Esophagus muscularis mucosa (tissue), 4 donors: ENCODE results near the gene DDX47. TPM values are rescaled to one million over a fixed set of nuclear protein-coding genes. Genes with fewer than 3 reads are reported as not detected.

ENCODE experiments used
- DNase-seq: peaks from one replicate; pipeline ENCODE4 v3.0.0-alpha.2; 2017; ENCODE audit errors: extremely low spot score
- H3K27ac ChIP-seq, 4 donors: fragments of 200-600 bp; sonication (generic); replicated peaks in 1 of 4; 1 replicate in 3 of 4; 2 replicates in 1 of 4; pipeline ENCODE4 v1.5.1; 2016 to 2019; ENCODE audit warnings: mild to moderate bottlenecking in 1 of 4
- H3K27me3 ChIP-seq, 4 donors: fragments of 200-600 bp; sonication (generic); one replicate each; pipeline versions ENCODE4 v1.5.1 to v1.6.0; 2016 to 2019
- H3K36me3 ChIP-seq, 4 donors: fragments of 200-600 bp; sonication (generic); one replicate each; pipeline ENCODE4 v1.5.1; 2016 to 2019
- H3K4me1 ChIP-seq, 4 donors: fragments of 200-600 bp; sonication (generic); one replicate each; pipeline ENCODE4 v1.5.1; 2016 to 2019
- H3K4me3 ChIP-seq, 4 donors: fragments of 200-600 bp; sonication (generic); 1 replicate in 2 of 4; 2 replicates in 2 of 4; pipeline ENCODE4 v1.5.1; 2016 to 2019; ENCODE audit warnings: mild to moderate bottlenecking in 4 of 4, moderate library complexity in 1 of 4
- H3K9me3 ChIP-seq, 4 donors: fragments of 200-600 bp; sonication (generic); 1 replicate in 3 of 4; 2 replicates in 1 of 4; pipeline ENCODE4 v1.5.1; 2016 to 2019
- CTCF ChIP-seq, 3 experiments: fragments of 200-600 bp in 2 of 3; fragments of 450-650 bp in 1 of 3; sonication (generic) in 2 of 3; IDR thresholded peaks; one replicate each; pipeline ENCODE4 v1.5.1; 2017 to 2019; ENCODE audit warnings: antibody characterized with exemption in 3 of 3, mild to moderate bottlenecking in 2 of 3, moderate library complexity in 1 of 3
- EP300 ChIP-seq: sonication (generic); formaldehyde crosslinking; IDR thresholded peaks from one replicate; pipeline ENCODE4 v1.6.1; 2017; ENCODE audit warnings: antibody characterized with exemption
- POLR2A ChIP-seq: fragments of 450-650 bp; IDR thresholded peaks from one replicate; pipeline ENCODE4 v1.6.1; 2017; ENCODE audit warnings: antibody characterized with exemption, moderate library complexity, mild to moderate bottlenecking, low read depth
- POLR2AphosphoS5 ChIP-seq, 2 donors: sonication (generic); formaldehyde crosslinking; IDR thresholded peaks; one replicate each; pipeline ENCODE4 v1.6.1; 2017; ENCODE audit warnings: antibody characterized with exemption in 2 of 2
- WGBS: methylation state at CpG from one replicate; pipeline ENCODE4 v1.1.5; 2018; 5-methylcytosine and 5-hydroxymethylcytosine counted together
- intact Hi-C: fragments of 100-400 bp; cut with DNase I; formaldehyde crosslinking; loops from one replicate; pipeline ENCODE4 v1.15.1; 2023
- total RNA-seq, 4 donors: library from RNA; depleted of rRNA; stranded (reverse); fragments of >200 nt; gene quantifications; one replicate each; pipeline versions ENCODE4 v1.1.0 to v1.2.1, GENCODE V29; 2016

The DDX47 gene
- total RNA-seq, 4 donors from 2014 or later: 37.1 to 67.1 (median 53.9) TPM

DNA sequence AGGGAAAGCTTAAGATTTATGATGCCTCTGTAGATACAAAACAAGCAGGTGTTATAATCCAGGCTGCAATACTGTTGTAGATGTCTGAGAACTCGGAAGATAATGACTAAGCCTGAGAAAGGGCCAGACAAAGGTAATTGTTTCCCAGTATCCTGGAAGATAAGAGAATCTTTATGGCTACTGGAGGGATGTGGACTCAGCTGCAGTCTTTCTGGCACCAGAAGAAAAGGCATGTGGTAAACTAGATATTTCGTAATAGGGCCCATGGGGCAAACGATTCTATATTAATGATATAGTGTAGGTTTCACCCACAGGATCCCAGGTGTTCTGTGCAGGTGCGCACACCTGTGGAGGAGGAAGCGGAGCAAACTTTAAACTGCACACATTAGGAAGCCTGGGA, 36.9 kb upstream of the DDX47 start:
- Histone ChIP-seq H3K27me3 (no peaks in the 10 kb centered on the region), H3K36me3 (no peaks in the 10 kb centered on the region), H3K9me3 (no peaks in the 10 kb centered on the region), H3K4me3 (no peak overlapping the region), H3K27ac (no peak overlapping the region), H3K4me1 (peaks cover 14 to 19% (median 16%) of the 10 kb centered on the region in 4 donors)
- intact Hi-C loops: no loop called here
- TF ChIP-seq EP300 (no peak), POLR2AphosphoS5 (IDR thresholded peaks at IDR 0.05) (no peak), CTCF (IDR thresholded peaks at IDR 0.05) (no peak), POLR2A (no peak)
- no peak for DNase-seq
- 75% methylated on average over 5 of the region's 5 CpGs for WGBS

- intact Hi-C loops: no loop called here
- 87% methylated on average over 3 of the region's 3 CpGs for WGBS
Measured at GRCh38 chr12:12777092-12777491, 36.1 kb upstream of the DDX47 start.

GRCh38 chr12:12779007-12779406, 34.1 kb upstream of the DDX47 start:
- intact Hi-C loops: no loop called here
- H3K36me3 ChIP-seq: no peaks in the 10 kb centered on the region
- H3K4me3 ChIP-seq: no peak overlapping the region
- WGBS: 90% methylated on average over 2 of the region's 2 CpGs
- no peaks in the 10 kb centered on the region for H3K9me3 ChIP-seq
- DNase-seq: no peak
- no peak overlapping the region for H3K27ac ChIP-seq
- TF ChIP-seq POLR2A: no peak
- peaks cover 16 to 19% (median 17%) of the 10 kb centered on the region in 4 donors for H3K4me1 ChIP-seq
- no peaks in the 10 kb centered on the region for H3K27me3 ChIP-seq

More at GRCh38 chr12:12777092-12777491, 36.1 kb upstream of the DDX47 start:
- Histone ChIP-seq H3K27me3 (no peaks in the 10 kb centered on the region), H3K4me3 (no peak overlapping the region), H3K27ac (no peak overlapping the region), H3K36me3 (no peaks in the 10 kb centered on the region), H3K4me1 (peaks cover 14 to 19% (median 16%) of the 10 kb centered on the region in 4 donors), H3K9me3 (no peaks in the 10 kb centered on the region)
- TF ChIP-seq POLR2A: no peak
- no peak for TF ChIP-seq POLR2AphosphoS5 (IDR thresholded peaks at IDR 0.05)
- TF ChIP-seq EP300: no peak
- no peak for TF ChIP-seq CTCF (IDR thresholded peaks at IDR 0.05)
- DNase-seq: no peak

DNA sequence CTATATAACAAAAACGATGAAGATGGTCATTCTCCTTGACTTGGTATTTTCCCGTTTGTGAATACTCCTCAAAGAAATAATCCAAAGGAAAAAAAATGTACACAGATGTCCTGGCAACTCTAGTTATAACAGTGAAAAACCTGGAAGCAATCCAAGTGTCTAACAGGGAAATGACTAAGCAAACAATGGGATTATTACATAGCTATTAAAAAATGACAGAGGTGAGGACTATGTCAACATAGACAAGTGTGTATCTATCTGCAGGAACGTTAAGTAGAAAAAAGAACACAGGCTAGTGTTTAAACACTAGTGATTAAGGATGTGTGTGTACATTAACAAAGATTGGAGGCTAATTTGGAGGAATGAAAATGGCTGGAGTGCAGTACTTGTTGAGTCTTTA, 33.6 kb upstream of the DDX47 start:
- H3K4me1 ChIP-seq: peaks cover 16 to 19% (median 18%) of the 10 kb centered on the region in 4 donors
- H3K27ac ChIP-seq: peak overlapping the region in 1 of 4 donors; percentile 37
- no peaks in the 10 kb centered on the region for H3K36me3 ChIP-seq
- H3K27me3 ChIP-seq: no peaks in the 10 kb centered on the region
- no peak overlapping the region for H3K4me3 ChIP-seq
- TF ChIP-seq CTCF (IDR thresholded peaks at IDR 0.05) (no peak), POLR2AphosphoS5 (IDR thresholded peaks at IDR 0.05) (peak in 1 of 2 donors; percentile 21)
- 6% methylated on average over 3 of the region's 3 CpGs for WGBS
- intact Hi-C loops: no loop called here
- DNase-seq: no peak
- H3K9me3 ChIP-seq: no peaks in the 10 kb centered on the region

DNA sequence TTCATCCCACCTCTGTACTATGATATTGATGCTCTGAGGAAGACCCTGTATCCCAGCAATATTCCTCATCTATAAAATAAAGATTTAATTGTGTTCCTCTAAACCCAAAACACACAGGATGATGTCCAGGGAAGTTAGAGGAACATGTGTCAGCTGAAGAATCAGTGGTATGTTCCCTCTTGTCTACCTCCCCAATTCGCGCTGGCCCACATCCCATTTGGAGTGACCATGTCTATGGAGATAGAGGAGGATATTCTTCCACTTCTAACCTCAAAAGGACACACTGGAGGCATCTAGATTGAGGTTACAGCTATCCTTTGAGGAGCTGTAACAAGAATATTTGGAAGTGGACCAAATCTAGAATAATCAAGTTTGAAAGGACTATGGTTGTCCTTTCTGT, 29.0 kb upstream of the DDX47 start:
- no peak for DNase-seq
- intact Hi-C loops: no loop called here
- 100% methylated on average over 2 of the region's 2 CpGs for WGBS
- Histone ChIP-seq H3K9me3 (no peaks in the 10 kb centered on the region), H3K4me1 (peaks cover 25 to 44% (median 39%) of the 10 kb centered on the region in 4 donors), H3K4me3 (no peak overlapping the region), H3K27me3 (no peaks in the 10 kb centered on the region), H3K27ac (peak overlapping the region; percentile 67 to 85 (median 72)), H3K36me3 (peaks cover 0 to 9% (median 0%) of the 10 kb centered on the region in 4 donors)
- no peak for TF ChIP-seq POLR2AphosphoS5 (IDR thresholded peaks at IDR 0.05)
- TF ChIP-seq POLR2A: no peak
- TF ChIP-seq CTCF (IDR thresholded peaks at IDR 0.05): no peak
- no peak for TF ChIP-seq EP300
